ENCODE data around the gene APBA1.

DNA sequence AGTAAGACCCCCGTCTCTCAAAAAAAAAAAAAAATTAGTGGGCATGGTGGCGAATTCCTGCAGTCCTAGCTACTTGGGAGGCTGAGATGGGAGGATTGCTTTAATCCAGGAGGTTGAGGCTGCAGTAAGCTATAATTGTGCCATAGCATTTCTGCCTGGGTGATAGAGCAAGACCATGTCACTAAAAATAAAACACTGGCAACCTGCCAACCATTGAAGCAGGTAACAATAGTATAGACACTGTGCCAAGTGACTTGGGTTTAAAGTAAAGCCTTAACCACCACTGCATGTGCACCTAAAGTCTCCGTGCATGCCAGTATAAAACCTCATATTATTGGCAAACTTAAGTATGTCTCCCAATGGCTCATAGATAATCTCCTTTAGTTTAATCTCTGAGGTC is 3.4 kb upstream of the APBA1 start:
- TF ChIP-seq, protein P1, sequence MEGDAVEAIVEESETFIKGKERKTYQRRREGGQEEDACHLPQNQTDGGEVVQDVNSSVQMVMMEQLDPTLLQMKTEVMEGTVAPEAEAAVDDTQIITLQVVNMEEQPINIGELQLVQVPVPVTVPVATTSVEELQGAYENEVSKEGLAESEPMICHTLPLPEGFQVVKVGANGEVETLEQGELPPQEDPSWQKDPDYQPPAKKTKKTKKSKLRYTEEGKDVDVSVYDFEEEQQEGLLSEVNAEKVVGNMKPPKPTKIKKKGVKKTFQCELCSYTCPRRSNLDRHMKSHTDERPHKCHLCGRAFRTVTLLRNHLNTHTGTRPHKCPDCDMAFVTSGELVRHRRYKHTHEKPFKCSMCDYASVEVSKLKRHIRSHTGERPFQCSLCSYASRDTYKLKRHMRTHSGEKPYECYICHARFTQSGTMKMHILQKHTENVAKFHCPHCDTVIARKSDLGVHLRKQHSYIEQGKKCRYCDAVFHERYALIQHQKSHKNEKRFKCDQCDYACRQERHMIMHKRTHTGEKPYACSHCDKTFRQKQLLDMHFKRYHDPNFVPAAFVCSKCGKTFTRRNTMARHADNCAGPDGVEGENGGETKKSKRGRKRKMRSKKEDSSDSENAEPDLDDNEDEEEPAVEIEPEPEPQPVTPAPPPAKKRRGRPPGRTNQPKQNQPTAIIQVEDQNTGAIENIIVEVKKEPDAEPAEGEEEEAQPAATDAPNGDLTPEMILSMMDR (optimal IDR thresholded peaks at IDR 0.05 in 1 of 3, IDR thresholded peaks at IDR 0.05 in 1 of 3, conservative IDR thresholded peaks at IDR 0.05 in 1 of 3; ENCODE audit: extremely low read depth in 1 of 3, insufficient read depth in 2 of 3, low read length in 3 of 3) = no peak
- TF ChIP-seq EZH2 (IDR thresholded peaks at IDR 0.05; ENCODE audit: low read length) = no peak

All from keratinocyte (primary cell).